SK-N-SH treated with all-trans-retinoic acid at 6 μM for 48 hours (cell line): Measurements from ENCODE around the gene CNPY4.
A peak's percentile ranks its signal among the peaks of the same experiment; 100 is the strongest.

Experiments used
- ATAC-seq: fragments of 200-7000 bp; cut with Tn5 transposase; 3 replicates; pipeline ENCODE4 v1.9.1; 2020; ENCODE audit warnings: mild to moderate bottlenecking, moderate library complexity
- ARNTL ChIP-seq: fragments of 450-650 bp; formaldehyde crosslinking; IDR thresholded peaks from 2 replicates; pipeline ENCODE4 v1.5.0; 2020; ENCODE audit warnings: low read depth, mild to moderate bottlenecking, moderate library complexity, borderline replicate concordance
- BACH2 ChIP-seq: fragments of 250-450 bp; sonication (Bioruptor Pico); IDR thresholded peaks from 2 replicates; pipeline ENCODE4 v1.9.0; 2021; ENCODE audit warnings: mild to moderate bottlenecking, borderline replicate concordance
- ESRRG ChIP-seq: fragments of 250-450 bp; sonication (Bioruptor Pico); IDR thresholded peaks from 2 replicates; pipeline ENCODE4 v1.6.1; 2021; ENCODE audit warnings: mild to moderate bottlenecking
- GLIS3 ChIP-seq: fragments of 250-450 bp; sonication (Bioruptor Pico); IDR thresholded peaks from 2 replicates; pipeline ENCODE4 v1.5.0; 2020; ENCODE audit warnings: mild to moderate bottlenecking, moderate library complexity
- OSR1 ChIP-seq: fragments of 250-450 bp; sonication (Bioruptor Pico); IDR thresholded peaks from 2 replicates; pipeline ENCODE4 v1.8.0; 2022; ENCODE audit warnings: moderate library complexity, mild to moderate bottlenecking, inconsistent platforms
- PPARA ChIP-seq: fragments of 250-450 bp; sonication (Bioruptor Pico); IDR thresholded peaks from 2 replicates; pipeline ENCODE4 v1.5.0; 2020; ENCODE audit warnings: mild to moderate bottlenecking, borderline replicate concordance
- RARB ChIP-seq: fragments of 250-450 bp; sonication (Bioruptor Pico); IDR thresholded peaks from 2 replicates; pipeline ENCODE4 v1.8.0; 2021; ENCODE audit warnings: mild to moderate bottlenecking, moderate library complexity
- SNAI2 ChIP-seq: fragments of 250-450 bp; sonication (Bioruptor Pico); IDR thresholded peaks from 2 replicates; pipeline ENCODE4 v1.5.0; 2020; ENCODE audit warnings: mild to moderate bottlenecking, moderate library complexity
- TOX ChIP-seq: fragments of 250-450 bp; sonication (Bioruptor Pico); IDR thresholded peaks from 2 replicates; pipeline ENCODE4 v1.8.0; 2021; ENCODE audit warnings: mild to moderate bottlenecking, moderate library complexity, borderline replicate concordance
- TSHZ2 ChIP-seq: fragments of 250-450 bp; sonication (Bioruptor Pico); IDR thresholded peaks from 2 replicates; pipeline ENCODE4 v1.5.0; 2020; ENCODE audit warnings: mild to moderate bottlenecking, moderate library complexity
- ZC3H10 ChIP-seq: fragments of 250-450 bp; sonication (Bioruptor Pico); IDR thresholded peaks from 2 replicates; pipeline ENCODE4 v1.5.1; 2021; ENCODE audit warnings: mild to moderate bottlenecking, moderate library complexity
- ZFP3 ChIP-seq: fragments of 250-450 bp; sonication (Bioruptor Pico); IDR thresholded peaks from 2 replicates; pipeline ENCODE4 v1.5.0; 2020; ENCODE audit warnings: mild to moderate bottlenecking, moderate library complexity
- ZFP30 ChIP-seq: fragments of 450-650 bp; formaldehyde crosslinking; IDR thresholded peaks from 2 replicates; pipeline ENCODE4 v1.5.0; 2022; ENCODE audit warnings: mild to moderate bottlenecking, moderate library complexity
- ZNF70 ChIP-seq: fragments of 450-650 bp; formaldehyde crosslinking; IDR thresholded peaks from 2 replicates; pipeline ENCODE4 v1.5.0; 2020; ENCODE audit warnings: mild to moderate bottlenecking, moderate library complexity
- ZNF8 ChIP-seq: fragments of 450-650 bp; formaldehyde crosslinking; IDR thresholded peaks from 2 replicates; pipeline ENCODE4 v1.5.0; 2020; ENCODE audit warnings: mild to moderate bottlenecking, moderate library complexity
- TF ChIP-seq, protein P1 (sequence below): fragments of 250-450 bp; sonication (Bioruptor Pico); IDR thresholded peaks from 2 replicates; pipeline ENCODE4 v1.8.0; 2020; ENCODE audit warnings: mild to moderate bottlenecking, moderate library complexity, borderline replicate concordance
- TF ChIP-seq, protein P2 (sequence below): fragments of 250-450 bp; sonication (Bioruptor Pico); IDR thresholded peaks from 2 replicates; pipeline ENCODE4 v1.5.1; 2020; ENCODE audit warnings: low read depth, mild to moderate bottlenecking, moderate library complexity

Gene CNPY4

DNA sequence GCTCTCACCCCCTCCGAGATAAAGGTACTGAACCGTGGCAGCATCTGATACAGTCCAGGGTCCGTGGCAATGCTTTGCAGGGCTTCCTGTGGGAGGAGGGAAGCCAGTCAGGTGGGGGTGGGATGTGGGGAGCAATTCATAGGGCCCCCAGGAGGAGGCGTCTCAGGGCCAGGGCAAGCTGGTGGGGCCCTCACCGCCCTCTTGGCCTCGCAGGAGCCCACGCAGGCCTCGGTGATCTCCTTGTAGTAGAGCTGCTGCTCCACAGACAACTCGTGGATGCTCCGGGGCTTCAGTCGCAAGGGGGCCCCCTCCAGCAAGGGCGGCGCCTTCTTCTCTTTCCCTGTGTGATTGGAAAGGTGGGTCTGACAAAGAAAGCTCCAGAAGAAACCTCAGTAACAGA, 7.5 kb upstream of the CNPY4 start:
- TF ChIP-seq BACH2 (CRISPR knock-in tag), result no peak
- no peak for TF ChIP-seq PPARA (CRISPR knock-in tag)
- TF ChIP-seq ZNF8, result no peak
- TF ChIP-seq TSHZ2 (CRISPR knock-in tag), result no peak
- TF ChIP-seq ZNF70 (CRISPR knock-in tag), result no peak
- TF ChIP-seq, protein P1, sequence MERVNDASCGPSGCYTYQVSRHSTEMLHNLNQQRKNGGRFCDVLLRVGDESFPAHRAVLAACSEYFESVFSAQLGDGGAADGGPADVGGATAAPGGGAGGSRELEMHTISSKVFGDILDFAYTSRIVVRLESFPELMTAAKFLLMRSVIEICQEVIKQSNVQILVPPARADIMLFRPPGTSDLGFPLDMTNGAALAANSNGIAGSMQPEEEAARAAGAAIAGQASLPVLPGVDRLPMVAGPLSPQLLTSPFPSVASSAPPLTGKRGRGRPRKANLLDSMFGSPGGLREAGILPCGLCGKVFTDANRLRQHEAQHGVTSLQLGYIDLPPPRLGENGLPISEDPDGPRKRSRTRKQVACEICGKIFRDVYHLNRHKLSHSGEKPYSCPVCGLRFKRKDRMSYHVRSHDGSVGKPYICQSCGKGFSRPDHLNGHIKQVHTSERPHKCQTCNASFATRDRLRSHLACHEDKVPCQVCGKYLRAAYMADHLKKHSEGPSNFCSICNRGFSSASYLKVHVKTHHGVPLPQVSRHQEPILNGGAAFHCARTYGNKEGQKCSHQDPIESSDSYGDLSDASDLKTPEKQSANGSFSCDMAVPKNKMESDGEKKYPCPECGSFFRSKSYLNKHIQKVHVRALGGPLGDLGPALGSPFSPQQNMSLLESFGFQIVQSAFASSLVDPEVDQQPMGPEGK (CRISPR knock-in tag), result no peak
- TF ChIP-seq ZFP3 (CRISPR knock-in tag), result no peak
- TF ChIP-seq GLIS3 (CRISPR knock-in tag), result no peak
- no peak for TF ChIP-seq TOX
- TF ChIP-seq, all 23 proteins: peak for 0
- ATAC-seq, result no peak

GRCh38 chr7:100115026-100115425, 4.4 kb upstream of the CNPY4 start:
- no peak for ATAC-seq
- no peak for TF ChIP-seq ZFP30 (CRISPR knock-in tag)
- TF ChIP-seq SNAI2 (CRISPR knock-in tag), result no peak
- TF ChIP-seq GLIS3 (CRISPR knock-in tag), result no peak
- TF ChIP-seq ZNF8, result no peak
- no peak for TF ChIP-seq ESRRG
- TF ChIP-seq, protein P1 (CRISPR knock-in tag), result no peak
- no peak for TF ChIP-seq ZC3H10 (CRISPR knock-in tag)
- TF ChIP-seq TSHZ2 (CRISPR knock-in tag), result no peak
- TF ChIP-seq TOX, result no peak
- TF ChIP-seq, protein P2, sequence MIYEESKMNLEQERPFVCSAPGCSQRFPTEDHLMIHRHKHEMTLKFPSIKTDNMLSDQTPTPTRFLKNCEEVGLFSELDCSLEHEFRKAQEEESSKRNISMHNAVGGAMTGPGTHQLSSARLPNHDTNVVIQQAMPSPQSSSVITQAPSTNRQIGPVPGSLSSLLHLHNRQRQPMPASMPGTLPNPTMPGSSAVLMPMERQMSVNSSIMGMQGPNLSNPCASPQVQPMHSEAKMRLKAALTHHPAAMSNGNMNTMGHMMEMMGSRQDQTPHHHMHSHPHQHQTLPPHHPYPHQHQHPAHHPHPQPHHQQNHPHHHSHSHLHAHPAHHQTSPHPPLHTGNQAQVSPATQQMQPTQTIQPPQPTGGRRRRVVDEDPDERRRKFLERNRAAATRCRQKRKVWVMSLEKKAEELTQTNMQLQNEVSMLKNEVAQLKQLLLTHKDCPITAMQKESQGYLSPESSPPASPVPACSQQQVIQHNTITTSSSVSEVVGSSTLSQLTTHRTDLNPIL, result no peak
- no peak for TF ChIP-seq OSR1 (CRISPR knock-in tag)
- TF ChIP-seq RARB (CRISPR knock-in tag), result no peak
- no peak for TF ChIP-seq ARNTL (CRISPR knock-in tag)
- no peak for TF ChIP-seq ZNF70 (CRISPR knock-in tag)

DNA sequence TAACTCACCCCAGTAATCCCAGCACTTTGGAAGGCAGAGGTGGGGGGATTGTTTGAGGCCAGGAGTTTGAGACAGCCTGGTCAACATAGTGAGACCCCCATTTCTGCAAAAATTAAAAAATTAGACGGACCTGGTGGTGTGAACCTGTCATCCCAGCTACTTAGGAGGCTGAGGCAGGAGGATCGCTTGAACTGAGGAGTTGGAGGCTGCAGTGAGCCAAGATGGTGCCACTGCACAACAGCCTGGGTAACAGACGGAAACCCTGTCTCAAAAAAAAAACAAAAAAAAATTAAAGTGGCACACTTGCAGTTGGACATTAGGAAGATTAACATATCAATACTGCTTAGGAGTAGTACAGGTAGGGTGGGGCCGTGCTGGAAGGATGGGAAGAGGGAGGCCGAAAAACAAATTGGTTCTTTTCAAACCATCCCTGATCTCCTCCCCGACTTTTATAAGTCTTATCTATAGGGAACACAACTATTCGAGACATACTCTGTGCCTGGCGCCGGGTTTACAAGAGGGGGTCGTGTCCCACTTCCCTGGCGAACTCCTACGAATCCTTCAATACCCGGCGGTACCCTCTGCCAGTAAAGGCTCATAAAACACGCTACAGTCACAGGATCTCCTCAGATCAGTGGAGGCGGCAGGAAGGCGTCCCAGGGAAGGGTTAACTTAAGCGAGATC, 904 bp upstream of the CNPY4 start:
- no peak for TF ChIP-seq ZC3H10 (CRISPR knock-in tag)
- peak; percentile 100 for TF ChIP-seq ZFP3 (CRISPR knock-in tag)
- ATAC-seq, result no peak
